ENCODE data around the gene DDX27. TPM values are rescaled to one million over a fixed set of nuclear protein-coding genes. Genes with fewer than 3 reads are reported as not detected.

Gene DDX27
- total and polyA plus RNA-seq, 2 of the 13 experiments (the other 11 are each of a cell fraction or from before 2014, with no cell fraction given) = 42.6 to 72.8 TPM

- no peaks in the 10 kb centered on the region for H3K9me3 ChIP-seq (ENCODE audit: low read length)
- no peaks in the 10 kb centered on the region for H3K27me3 ChIP-seq (ENCODE audit: control insufficient read depth in 1 of 2, insufficient read depth in 2 of 2, low read length in 2 of 2)
- in situ Hi-C loops (cut with HindIII; ENCODE audit: extremely low pct_ligation_motif_present, low pct_unique_long_range_greater_than_20kb) = no loop called here
- H3K9ac ChIP-seq (ENCODE audit: insufficient read depth, low read depth, low read length) = no peak overlapping the region
- H3K4me2 ChIP-seq (ENCODE audit: low read depth, low read length) = no peak overlapping the region
- H3K4me1 ChIP-seq (ENCODE audit: insufficient read depth, low read length) = no peaks in the 10 kb centered on the region
- H3K4me3 ChIP-seq (replicated peaks in 1 of 3; ENCODE audit: insufficient read depth in 1 of 3, low read depth in 2 of 3, low read length in 3 of 3) = no peak overlapping the region
- TF ChIP-seq, protein P1, sequence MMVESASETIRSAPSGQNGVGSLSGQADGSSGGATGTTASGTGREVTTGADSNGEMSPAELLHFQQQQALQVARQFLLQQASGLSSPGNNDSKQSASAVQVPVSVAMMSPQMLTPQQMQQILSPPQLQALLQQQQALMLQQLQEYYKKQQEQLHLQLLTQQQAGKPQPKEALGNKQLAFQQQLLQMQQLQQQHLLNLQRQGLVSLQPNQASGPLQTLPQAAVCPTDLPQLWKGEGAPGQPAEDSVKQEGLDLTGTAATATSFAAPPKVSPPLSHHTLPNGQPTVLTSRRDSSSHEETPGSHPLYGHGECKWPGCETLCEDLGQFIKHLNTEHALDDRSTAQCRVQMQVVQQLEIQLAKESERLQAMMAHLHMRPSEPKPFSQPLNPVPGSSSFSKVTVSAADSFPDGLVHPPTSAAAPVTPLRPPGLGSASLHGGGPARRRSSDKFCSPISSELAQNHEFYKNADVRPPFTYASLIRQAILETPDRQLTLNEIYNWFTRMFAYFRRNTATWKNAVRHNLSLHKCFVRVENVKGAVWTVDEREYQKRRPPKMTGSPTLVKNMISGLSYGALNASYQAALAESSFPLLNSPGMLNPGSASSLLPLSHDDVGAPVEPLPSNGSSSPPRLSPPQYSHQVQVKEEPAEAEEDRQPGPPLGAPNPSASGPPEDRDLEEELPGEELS (CRISPR knock-in tag; IDR thresholded peaks at IDR 0.05) = no peak
- no peaks in the 10 kb centered on the region for H4K20me1 ChIP-seq (ENCODE audit: insufficient read depth, low read length)
- CTCF ChIA-PET (ENCODE audit: low intra/inter-chr PET ratio, low total read pairs) = no interaction called here
- BruUV-seq (replicated peaks) = no TSS peak
- no peaks in the 10 kb centered on the region for H3K79me2 ChIP-seq (ENCODE audit: insufficient read depth, low read length)
- no peak overlapping the region for H2AFZ ChIP-seq (ENCODE audit: low read length)
- 92% methylated on average over 6 of the region's 6 CpGs for WGBS (ENCODE audit: low lambda C conversion rate)
- intact Hi-C loops (cut with micrococcal nuclease; ENCODE audit: unreplicated experiment) = no loop called here
- FAIRE-seq = no peak
- ATAC-seq = no peak
- H3K27ac ChIP-seq (ENCODE audit: extremely low read length, insufficient read depth, low read length) = no peak overlapping the region
- DNase-seq (ENCODE audit: low spot score) = no peak
- POLR2A ChIA-PET = no interaction called here
- H3K36me3 ChIP-seq (replicated peaks in 1 of 2; ENCODE audit: control insufficient read depth in 1 of 2, insufficient read depth in 2 of 2, low read length in 2 of 2) = peaks cover 51 to 75% of the 10 kb centered on the region in 2 experiments
These were observed 37.0 kb downstream of the DDX27 start for GRCh38 chr20:49256261-49256660.

DNA sequence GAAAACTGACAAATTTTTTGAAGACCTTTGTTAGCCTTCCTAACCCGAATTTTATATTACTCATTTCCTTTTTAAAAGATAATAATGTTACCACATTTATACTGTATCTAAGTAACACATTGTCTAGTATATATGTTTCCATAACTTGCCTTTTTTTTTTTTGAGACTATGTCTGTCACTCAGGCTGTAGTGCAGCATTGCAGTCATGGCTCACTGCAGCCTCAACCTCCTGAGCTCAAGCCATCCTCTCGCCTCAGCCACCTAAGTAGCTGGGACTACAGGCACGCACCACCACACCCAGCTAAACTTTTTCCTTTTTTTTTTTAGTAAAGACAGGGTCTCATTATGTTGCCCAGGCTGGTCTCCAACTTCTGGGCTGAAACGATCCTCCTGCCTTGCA, 40.1 kb downstream of the DDX27 start:
- TF ChIP-seq POLR2AphosphoS5 (IDR thresholded peaks at IDR 0.05; ENCODE audit: low read depth, low read length) = no peak
- TF ChIP-seq, protein P2, sequence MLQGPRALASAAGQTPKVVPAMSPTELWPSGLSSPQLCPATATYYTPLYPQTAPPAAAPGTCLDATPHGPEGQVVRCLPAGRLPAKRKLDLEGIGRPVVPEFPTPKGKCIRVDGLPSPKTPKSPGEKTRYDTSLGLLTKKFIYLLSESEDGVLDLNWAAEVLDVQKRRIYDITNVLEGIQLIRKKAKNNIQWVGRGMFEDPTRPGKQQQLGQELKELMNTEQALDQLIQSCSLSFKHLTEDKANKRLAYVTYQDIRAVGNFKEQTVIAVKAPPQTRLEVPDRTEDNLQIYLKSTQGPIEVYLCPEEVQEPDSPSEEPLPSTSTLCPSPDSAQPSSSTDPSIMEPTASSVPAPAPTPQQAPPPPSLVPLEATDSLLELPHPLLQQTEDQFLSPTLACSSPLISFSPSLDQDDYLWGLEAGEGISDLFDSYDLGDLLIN (CRISPR knock-in tag; IDR thresholded peaks at IDR 0.05; ENCODE audit: borderline replicate concordance) = no peak
- no peak for TF ChIP-seq HNRNPL (IDR thresholded peaks at IDR 0.05; ENCODE audit: low read depth, low read length)
- no peak for TF ChIP-seq DNMT1 (CRISPR knock-in tag; IDR thresholded peaks at IDR 0.05)
- TF ChIP-seq ZNF670 (CRISPR knock-in tag; IDR thresholded peaks at IDR 0.05; ENCODE audit: borderline replicate concordance) = no peak
- no peak for TF ChIP-seq NR2F1 (CRISPR knock-in tag; IDR thresholded peaks at IDR 0.05)
- TF ChIP-seq MAX (IDR thresholded peaks at IDR 0.05) = no peak
- no peak for TF ChIP-seq PHF5A (CRISPR knock-in tag; IDR thresholded peaks at IDR 0.05; ENCODE audit: low read depth, unreplicated experiment)
- no peak for TF ChIP-seq TBP (CRISPR knock-in tag; IDR thresholded peaks at IDR 0.05)
- TF ChIP-seq ZNF543 (CRISPR knock-in tag; IDR thresholded peaks at IDR 0.05) = no peak
- TF ChIP-seq ZNF839 (CRISPR knock-in tag; IDR thresholded peaks at IDR 0.05; ENCODE audit: borderline replicate concordance) = no peak
- TF ChIP-seq MIER3 (CRISPR knock-in tag; IDR thresholded peaks at IDR 0.05; ENCODE audit: borderline replicate concordance) = no peak
- no peak for TF ChIP-seq TSC22D2 (CRISPR knock-in tag; IDR thresholded peaks at IDR 0.05; ENCODE audit: borderline replicate concordance)
- no peak for TF ChIP-seq XBP1 (CRISPR knock-in tag; IDR thresholded peaks at IDR 0.05)
- no peak for TF ChIP-seq FOXP1 (IDR thresholded peaks at IDR 0.05)
- TF ChIP-seq FOXP1 (CRISPR knock-in tag; IDR thresholded peaks at IDR 0.05) = no peak
- no peak for TF ChIP-seq ZFP82 (CRISPR knock-in tag; IDR thresholded peaks at IDR 0.05; ENCODE audit: borderline replicate concordance)
- DNase-seq (ENCODE audit: low spot score) (no peak), ATAC-seq (no peak), FAIRE-seq (no peak)
- H3K36me3 ChIP-seq (replicated peaks in 1 of 2; ENCODE audit: control insufficient read depth in 1 of 2, insufficient read depth in 2 of 2, low read length in 2 of 2) = peaks cover 52 to 65% of the 10 kb centered on the region in 2 experiments
- no peak overlapping the region for H2AFZ ChIP-seq (ENCODE audit: low read length)
- no peak overlapping the region for H3K9ac ChIP-seq (ENCODE audit: insufficient read depth, low read depth, low read length)
- no peaks in the 10 kb centered on the region for H4K20me1 ChIP-seq (ENCODE audit: insufficient read depth, low read length)
- no peak overlapping the region for H3K4me2 ChIP-seq (ENCODE audit: low read depth, low read length)
- no peak overlapping the region for H3K4me3 ChIP-seq (replicated peaks in 1 of 3; ENCODE audit: insufficient read depth in 1 of 3, low read depth in 2 of 3, low read length in 3 of 3)
- BruUV-seq (replicated peaks) = no TSS peak
- H3K79me2 ChIP-seq (ENCODE audit: insufficient read depth, low read length) = no peaks in the 10 kb centered on the region
- no peak overlapping the region for H3K27ac ChIP-seq (ENCODE audit: extremely low read length, insufficient read depth, low read length)
- in situ Hi-C loops (cut with HindIII; ENCODE audit: extremely low pct_ligation_motif_present, low pct_unique_long_range_greater_than_20kb) (no loop called here), intact Hi-C loops (cut with micrococcal nuclease; ENCODE audit: unreplicated experiment) (no loop called here)
- no peaks in the 10 kb centered on the region for H3K27me3 ChIP-seq (ENCODE audit: control insufficient read depth in 1 of 2, insufficient read depth in 2 of 2, low read length in 2 of 2)
- CTCF ChIA-PET (ENCODE audit: low intra/inter-chr PET ratio, low total read pairs) = no interaction called here
- POLR2A ChIA-PET = interaction anchor here (1.4 kb wide), 1 partner anchor 19 kb away, joined by 4 read pairs; the partner anchor contains the start of gene ZNFX1
- peaks cover 17% of the 10 kb centered on the region for H3K4me1 ChIP-seq (ENCODE audit: insufficient read depth, low read length)
- H3K9me3 ChIP-seq (ENCODE audit: low read length) = no peaks in the 10 kb centered on the region
- 82% methylated on average over 4 of the region's 4 CpGs for WGBS (ENCODE audit: low lambda C conversion rate)
